Spleen (tissue), 7 donors: ENCODE data around the gene KRAS.

Source experiments
- POLR2A ChIP-seq, 3 donors: fragments of 450-650 bp; IDR thresholded peaks; one replicate each; pipeline ENCODE4 v1.5.1; 2017; ENCODE audit warnings: antibody characterized with exemption in 3 of 3, mild to moderate bottlenecking in 1 of 3
- POLR2AphosphoS5 ChIP-seq, 3 donors: sonication (generic); formaldehyde crosslinking; IDR thresholded peaks; one replicate each; pipeline ENCODE4 v1.5.1; 2017; ENCODE audit warnings: antibody characterized with exemption in 3 of 3
- TF ChIP-seq, protein P1 (sequence below), 11 experiments: fragments of 200-600 bp in 7 of 11; fragments of 450-650 bp in 4 of 11; sonication (generic) in 4 of 11; IDR thresholded peaks in 8 of 11; conservative IDR thresholded peaks in 3 of 11; 1 replicate in 7 of 11; 2 replicates in 4 of 11; pipeline versions ENCODE4 v1.4.0 to v1.8.0; 2016 to 2021; ENCODE audit warnings: antibody characterized with exemption in 11 of 11, inconsistent platforms in 4 of 11, mild to moderate bottlenecking in 1 of 11
- donor health status: DM: no; HTN: no; CAD: no; lungs with moderate emphysema.
- donor health status: DM: no; HTN: no; CAD: no.
- donor health status: DM: no; HTN: no; CAD: no.

DNA sequence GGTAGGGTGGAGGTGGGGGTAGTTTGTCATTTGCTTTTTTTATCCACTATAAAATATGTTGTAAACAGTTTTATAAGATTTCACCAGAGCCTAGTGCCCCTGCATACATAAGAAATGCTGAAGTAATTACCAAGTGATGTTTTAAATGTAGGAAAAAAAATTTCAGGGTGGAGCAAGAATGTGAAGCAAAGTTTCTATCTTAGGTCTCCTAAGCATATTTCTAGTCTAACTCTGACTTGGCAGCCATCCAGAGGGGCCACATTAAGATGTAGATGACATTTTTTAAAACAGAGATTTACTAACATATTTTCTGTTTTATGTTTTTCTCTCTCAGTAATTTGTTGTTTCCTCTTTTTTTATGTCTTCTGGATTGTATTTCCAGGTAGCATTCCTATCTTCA is 15.8 kb upstream of the KRAS start:
- TF ChIP-seq, protein P1, sequence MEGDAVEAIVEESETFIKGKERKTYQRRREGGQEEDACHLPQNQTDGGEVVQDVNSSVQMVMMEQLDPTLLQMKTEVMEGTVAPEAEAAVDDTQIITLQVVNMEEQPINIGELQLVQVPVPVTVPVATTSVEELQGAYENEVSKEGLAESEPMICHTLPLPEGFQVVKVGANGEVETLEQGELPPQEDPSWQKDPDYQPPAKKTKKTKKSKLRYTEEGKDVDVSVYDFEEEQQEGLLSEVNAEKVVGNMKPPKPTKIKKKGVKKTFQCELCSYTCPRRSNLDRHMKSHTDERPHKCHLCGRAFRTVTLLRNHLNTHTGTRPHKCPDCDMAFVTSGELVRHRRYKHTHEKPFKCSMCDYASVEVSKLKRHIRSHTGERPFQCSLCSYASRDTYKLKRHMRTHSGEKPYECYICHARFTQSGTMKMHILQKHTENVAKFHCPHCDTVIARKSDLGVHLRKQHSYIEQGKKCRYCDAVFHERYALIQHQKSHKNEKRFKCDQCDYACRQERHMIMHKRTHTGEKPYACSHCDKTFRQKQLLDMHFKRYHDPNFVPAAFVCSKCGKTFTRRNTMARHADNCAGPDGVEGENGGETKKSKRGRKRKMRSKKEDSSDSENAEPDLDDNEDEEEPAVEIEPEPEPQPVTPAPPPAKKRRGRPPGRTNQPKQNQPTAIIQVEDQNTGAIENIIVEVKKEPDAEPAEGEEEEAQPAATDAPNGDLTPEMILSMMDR (IDR thresholded peaks at IDR 0.05 in 8 of 11, conservative IDR thresholded peaks at IDR 0.05 in 3 of 11), result no peak
- TF ChIP-seq POLR2A (IDR thresholded peaks at IDR 0.05) (no peak), POLR2AphosphoS5 (IDR thresholded peaks at IDR 0.05) (no peak)
